H1 (cell line): Measurements from ENCODE around the gene NTN1. TPM values are rescaled to one million over a fixed set of nuclear protein-coding genes. Genes with fewer than 3 reads are reported as not detected.

Experiments used
- CTCF ChIA-PET: fragments of 300-600 bp; sonication (Branson Sonifier 250); formaldehyde crosslinking; loops from one replicate; lab custom pipeline; 2021; ENCODE audit not compliant: partially characterized antibody; lab: Charles Lee
- POLR2A ChIA-PET: fragments of 300-600 bp; sonication (Branson Sonifier 250); formaldehyde crosslinking; loops from one replicate; lab custom pipeline; 2021; ENCODE audit warnings: inconsistent platforms; ENCODE audit not compliant: partially characterized antibody; lab: Charles Lee
- DNase-seq, 2 experiments: peaks; one replicate each; pipeline versions ENCODE4 v3.0.0 to v3.0.0-alpha.2; 2010 to 2022; ENCODE audit warnings: low spot score in 2 of 2, low read depth in 1 of 2, mixed read lengths in 1 of 2
- FAIRE-seq: peaks from 2 replicates; lab custom pipeline; 2011; peaks lifted over from hg19 to GRCh38; lab: Jason Lieb, UNC
- H2AFZ ChIP-seq: 2 replicates; pipeline ENCODE4 v1.8.1; 2012; ENCODE audit warnings: low read length, inconsistent platforms
- H2AK5ac ChIP-seq: 2 replicates; pipeline ENCODE4 v1.6.1; 2013; ENCODE audit warnings: low read depth, low read length
- H2BK120ac ChIP-seq: replicated peaks from 2 replicates; pipeline ENCODE3; 2013; ENCODE audit warnings: low read depth, low read length, inconsistent platforms
- H2BK12ac ChIP-seq: 2 replicates; pipeline ENCODE4 v1.6.1; 2013; ENCODE audit warnings: low read depth, low read length
- H2BK15ac ChIP-seq: 2 replicates; pipeline ENCODE4 v1.6.1; 2013; ENCODE audit warnings: low read length
- H2BK20ac ChIP-seq: 2 replicates; pipeline ENCODE4 v1.6.1; 2013; ENCODE audit warnings: low read length
- H2BK5ac ChIP-seq: 2 replicates; pipeline ENCODE4 v1.6.1; 2013; ENCODE audit warnings: low read depth, low read length
- H3K14ac ChIP-seq: 2 replicates; pipeline ENCODE4 v1.6.1; 2013; ENCODE audit warnings: inconsistent platforms; ENCODE audit not compliant: insufficient read length
- H3K18ac ChIP-seq: 2 replicates; pipeline ENCODE4 v1.6.1; 2013; ENCODE audit warnings: low read length; ENCODE audit errors: extremely low read depth
- H3K23ac ChIP-seq: 2 replicates; pipeline ENCODE4 v1.6.1; 2013; ENCODE audit warnings: inconsistent platforms; ENCODE audit not compliant: insufficient read length
- H3K23me2 ChIP-seq: 2 replicates; pipeline ENCODE4 v1.6.1; 2013; ENCODE audit warnings: low read depth, low read length
- H3K27ac ChIP-seq: 2 replicates; pipeline ENCODE4 v1.6.1; 2011; ENCODE audit warnings: low read depth, low read length, inconsistent platforms
- H3K27me3 ChIP-seq, 4 experiments: replicated peaks in 1 of 4; 1 replicate in 1 of 4; 2 replicates in 3 of 4; pipeline versions ENCODE4 v1.6.1 to v1.8.1; 2011 to 2013; ENCODE audit warnings: low read length in 3 of 4, mild to moderate bottlenecking in 3 of 4, inconsistent platforms in 2 of 4, mixed read lengths in 2 of 4, moderate library complexity in 1 of 4; ENCODE audit not compliant: control insufficient read depth in 3 of 4, insufficient read depth in 3 of 4; ENCODE audit errors: extremely low read depth in 1 of 4
- H3K36me3 ChIP-seq, 4 experiments: 2 replicates each; pipeline versions ENCODE4 v1.6.1 to v1.8.1; 2011 to 2013; ENCODE audit warnings: mild to moderate bottlenecking in 4 of 4, low read length in 3 of 4, moderate library complexity in 2 of 4, control low read depth in 1 of 4, inconsistent platforms in 1 of 4; ENCODE audit not compliant: insufficient read depth in 4 of 4, control insufficient read depth in 2 of 4
- H3K4ac ChIP-seq: replicated peaks from 2 replicates; pipeline ENCODE3; 2013; ENCODE audit warnings: low read length, low read depth, mixed read lengths, inconsistent platforms; ENCODE audit not compliant: insufficient read length
- H3K4me1 ChIP-seq, 4 experiments: replicated peaks in 1 of 4; 1 replicate in 1 of 4; 2 replicates in 3 of 4; pipeline versions ENCODE4 v1.6.1 to v1.8.1; 2011 to 2013; ENCODE audit warnings: low read length in 3 of 4, inconsistent platforms in 2 of 4, mixed read lengths in 1 of 4; ENCODE audit not compliant: insufficient read depth in 4 of 4, control insufficient read depth in 3 of 4
- H3K4me2 ChIP-seq, 2 experiments: 2 replicates each; pipeline versions ENCODE4 v1.6.1 to v1.8.1; 2011 to 2013; ENCODE audit warnings: low read depth in 2 of 2, low read length in 2 of 2, control low read depth in 1 of 2, inconsistent platforms in 1 of 2, mild to moderate bottlenecking in 1 of 2; ENCODE audit not compliant: insufficient read depth in 1 of 2
- H3K4me3 ChIP-seq, 4 experiments: fragments of 200-600, 300-600 bp in 1 of 4; sonication (generic), shearing (Covaris generic), sonication (Bioruptor Twin) in 1 of 4; 2 replicates each; pipeline versions ENCODE4 v1.5.1 to v1.8.1; 2011 to 2016; ENCODE audit warnings: low read length in 4 of 4, low read depth in 3 of 4, control low read depth in 2 of 4, inconsistent platforms in 2 of 4, mild to moderate bottlenecking in 2 of 4, mixed read lengths in 1 of 4, moderate library complexity in 1 of 4; ENCODE audit not compliant: insufficient read depth in 2 of 4; ENCODE audit errors: extremely low read depth in 1 of 4
- H3K56ac ChIP-seq: replicated peaks from 2 replicates; pipeline ENCODE3; 2013; ENCODE audit warnings: low read depth, mild to moderate bottlenecking, mixed read lengths, low read length, inconsistent platforms; ENCODE audit not compliant: insufficient read length
- H3K79me1 ChIP-seq: 2 replicates; pipeline ENCODE4 v1.6.1; 2013; ENCODE audit warnings: low read depth, low read length, control low read depth
- H3K79me2 ChIP-seq, 2 experiments: 2 replicates each; pipeline versions ENCODE4 v1.6.1 to v1.8.1; 2012 to 2013; ENCODE audit warnings: low read length in 2 of 2, mild to moderate bottlenecking in 2 of 2, inconsistent platforms in 1 of 2; ENCODE audit not compliant: insufficient read depth in 2 of 2, control insufficient read depth in 1 of 2
- H3K9ac ChIP-seq, 4 experiments: replicated peaks in 1 of 4; 1 replicate in 1 of 4; 2 replicates in 3 of 4; pipeline versions ENCODE4 v1.6.1 to v1.8.1; 2011 to 2013; ENCODE audit warnings: low read depth in 3 of 4, low read length in 3 of 4, control low read depth in 2 of 4, mild to moderate bottlenecking in 2 of 4, moderate library complexity in 2 of 4, inconsistent platforms in 1 of 4; ENCODE audit errors: extremely low read depth in 1 of 4
- H3K9me3 ChIP-seq, 2 experiments: 2 replicates each; pipeline versions ENCODE4 v1.6.1 to v1.8.1; 2012 to 2013; ENCODE audit warnings: mild to moderate bottlenecking in 2 of 2, moderate library complexity in 2 of 2, control low read depth in 1 of 2, inconsistent platforms in 1 of 2, low read depth in 1 of 2, low read length in 1 of 2, mixed read lengths in 1 of 2; ENCODE audit not compliant: insufficient read depth in 2 of 2
- H4K20me1 ChIP-seq, 2 experiments: replicated peaks in 1 of 2; 2 replicates each; pipeline versions ENCODE3 to v1.8.1; 2011 to 2013; ENCODE audit warnings: inconsistent platforms in 2 of 2, low read length in 2 of 2, mild to moderate bottlenecking in 1 of 2; ENCODE audit not compliant: insufficient read depth in 2 of 2, control insufficient read depth in 1 of 2
- H4K5ac ChIP-seq: 2 replicates; pipeline ENCODE4 v1.6.1; 2013; ENCODE audit warnings: low read length, low read depth, mixed read lengths, inconsistent platforms; ENCODE audit not compliant: insufficient read length
- H4K8ac ChIP-seq: 2 replicates; pipeline ENCODE4 v1.8.0; 2013; ENCODE audit warnings: mild to moderate bottlenecking, moderate library complexity, low read length, inconsistent platforms; ENCODE audit not compliant: insufficient read depth; ENCODE audit errors: extremely low read depth
- H4K91ac ChIP-seq: replicated peaks from 2 replicates; pipeline ENCODE3; 2013; ENCODE audit warnings: low read length, mixed read lengths, inconsistent platforms; ENCODE audit not compliant: insufficient read length
- RFX5 ChIP-seq: IDR thresholded peaks from 2 replicates; pipeline ENCODE4 v1.6.1; 2011; ENCODE audit warnings: low read depth, low read length, improper control_type of control experiment, borderline replicate concordance
- TAF7 ChIP-seq: optimal IDR thresholded peaks from 2 replicates; pipeline ENCODE3; 2011; ENCODE audit warnings: low read depth, mild to moderate bottlenecking, inconsistent platforms, low read length, moderate library complexity, borderline replicate concordance
- TCF12 ChIP-seq: IDR thresholded peaks from 2 replicates; pipeline ENCODE4 v1.6.1; 2011; ENCODE audit warnings: low read depth, mild to moderate bottlenecking, low read length
- WGBS, 2 experiments: shearing (Covaris generic) in 1 of 2; methylation state at CpG; one replicate each; pipeline versions ENCODE4 v1.1.6 to v1.1.7; 2013 to 2015; ENCODE audit warnings: low lambda C conversion rate in 2 of 2, mixed read lengths in 2 of 2, inconsistent platforms in 1 of 2, low coverage in 1 of 2, missing lambda C conversion rate in 1 of 2; ENCODE audit not compliant: insufficient replicate concordance in 2 of 2, insufficient coverage in 1 of 2, insufficient read length in 1 of 2; ENCODE audit errors: extremely low coverage in 1 of 2, missing lambda C conversion rate in 1 of 2; 5-methylcytosine and 5-hydroxymethylcytosine counted together
- polyA plus RNA-seq, 7 experiments: library from polyadenylated mRNA; depleted of rRNA in 3 of 7; stranded (reverse) in 5 of 7; unstranded in 2 of 7; fragments of >200 nt in 5 of 7; fragments of 200-250 nt in 2 of 7; gene quantifications; 1 replicate in 5 of 7; 2 replicates in 1 of 7; 4 replicates in 1 of 7; pipeline versions ENCODE4 v1.2.1 to v1.2.3, GENCODE V29; 2011 to 2013; ENCODE audit warnings: missing spikeins in 2 of 7, mixed read lengths in 2 of 7
- total RNA-seq: library from RNA; stranded (reverse); fragmentation: NEBNext Ultra II Directional; extraction: Animal tissue kit (Norgen Biotek cat#: 25700); gene quantifications from 2 replicates; pipeline ENCODE4 v1.2.1, GENCODE V29; 2021

The NTN1 gene
- total and polyA plus RNA-seq, 2 of the 8 experiments (the other 6 are each of a cell fraction or from before 2014, with no cell fraction given) = 2.0 to 2.3 TPM

DNA sequence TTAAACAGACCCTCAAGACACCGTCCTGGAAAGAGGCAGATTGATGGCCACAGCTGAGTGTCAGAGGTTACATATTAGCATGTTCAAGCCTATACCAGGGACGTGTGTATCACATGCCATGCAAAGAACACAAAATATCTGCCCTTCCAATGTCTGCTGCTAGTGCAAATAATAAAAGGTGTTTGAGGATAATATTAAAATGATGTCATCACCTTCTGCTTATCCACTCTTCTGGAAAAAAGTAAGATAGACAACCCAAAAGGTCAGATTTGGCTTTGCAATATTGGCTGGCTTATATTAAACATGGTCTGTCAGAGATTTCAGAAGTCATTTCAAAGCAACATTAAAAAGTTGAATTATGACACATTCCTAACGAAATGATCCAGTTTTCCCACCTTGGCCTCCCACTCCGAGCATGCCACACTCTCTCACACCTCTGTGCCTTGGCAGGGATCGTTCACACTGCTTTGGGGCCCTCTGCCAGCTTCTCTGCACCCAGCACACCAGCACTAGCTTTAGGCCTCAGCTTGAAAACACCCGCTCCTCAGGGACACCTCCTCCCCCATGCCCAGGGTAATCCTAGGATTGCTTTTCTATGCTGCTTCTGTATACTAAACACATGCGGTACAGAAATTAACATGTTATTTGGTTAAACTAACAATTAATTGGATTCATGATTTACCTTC, 248.2 kb downstream of the NTN1 start:
- no peak overlapping the region for H4K5ac ChIP-seq
- H2BK120ac ChIP-seq = no peak overlapping the region
- no peak overlapping the region for H3K4me3 ChIP-seq
- no peak for DNase-seq
- CTCF ChIA-PET = interaction anchor here (0.8 to 1.8 kb wide), 3 partner anchors 12 to 23 kb away, joined by 3 to 9 read pairs (median 4); no protein-coding TSS in a partner anchor
- no peak overlapping the region for H2AFZ ChIP-seq
- no peak overlapping the region for H3K56ac ChIP-seq
- POLR2A ChIA-PET = no interaction called here
- H2BK5ac ChIP-seq = no peak overlapping the region
- 0 out of 2 replicates have a peak, but pooled peaks cover 2% of the 10 kb centered on the region for H3K79me1 ChIP-seq
- no peak overlapping the region for H4K8ac ChIP-seq
- H4K91ac ChIP-seq = no peak overlapping the region
- H3K9ac ChIP-seq = no peak overlapping the region
- H3K4me1 ChIP-seq = peaks cover 0 to 5% (median 2%) of the 10 kb centered on the region in 4 experiments; a peak in 1 of 7 replicates
- no peak overlapping the region for H3K27ac ChIP-seq
- WGBS, 2 experiments = 92% methylated on average over 7 of the region's 7 CpGs; no CpG with 5 or more reads in 1 of the 2 experiments
- H3K36me3 ChIP-seq = no peaks in the 10 kb centered on the region
- H3K9me3 ChIP-seq = no peaks in the 10 kb centered on the region
- H3K14ac ChIP-seq = no peak overlapping the region
- FAIRE-seq = no peak
- peaks cover 0 to 2% (median 0%) of the 10 kb centered on the region in 4 experiments; a peak in 2 of 7 replicates for H3K27me3 ChIP-seq
- no peak overlapping the region for H3K4me2 ChIP-seq
- no peak overlapping the region for H2BK12ac ChIP-seq
- no peak overlapping the region for H3K18ac ChIP-seq
- H2AK5ac ChIP-seq = no peak overlapping the region
- no peaks in the 10 kb centered on the region for H3K79me2 ChIP-seq
- H3K4ac ChIP-seq = no peak overlapping the region
- H4K20me1 ChIP-seq = no peaks in the 10 kb centered on the region
- H3K23me2 ChIP-seq = 0 out of 2 replicates have a peak, but pooled peaks cover 2% of the 10 kb centered on the region
- no peak overlapping the region for H2BK20ac ChIP-seq
- no peak overlapping the region for H3K23ac ChIP-seq
- no peak overlapping the region for H2BK15ac ChIP-seq
- TF ChIP-seq TCF12 (no peak), TAF7 (no peak), RFX5 (no peak)
